Right cardiac atrium (tissue), 5 donors: ENCODE data around the gene ACOD1. TPM values are rescaled to one million over a fixed set of nuclear protein-coding genes. Genes with fewer than 3 reads are reported as not detected.
"Not testable (repeated sequence)": the region's sequence is repeated elsewhere in the genome, so short reads cannot be mapped to it uniquely, and the experiment has no call there.

Experiments
- ATAC-seq, 2 donors: fragments of 200-7000 bp; cut with Tn5 transposase; one replicate each; pipeline versions ENCODE4 v1.8.0 to v1.9.1; 2020; ENCODE audit warnings: moderate library complexity in 2 of 2, mild to moderate bottlenecking in 1 of 2
- DNase-seq, 3 donors: peaks; one replicate each; pipeline ENCODE4 v3.0.0-alpha.2; 2020
- H3K27ac ChIP-seq: one replicate; pipeline ENCODE4 v1.5.1; 2013; ENCODE audit warnings: mild to moderate bottlenecking, low read length, control low read depth, moderate library complexity
- H3K27me3 ChIP-seq: one replicate; pipeline ENCODE4 v1.6.1; 2013; ENCODE audit not compliant: control insufficient read depth, insufficient read depth
- H3K4me1 ChIP-seq: one replicate; pipeline ENCODE4 v1.6.1; 2013; ENCODE audit warnings: low read length; ENCODE audit not compliant: control insufficient read depth, insufficient read depth
- H3K4me3 ChIP-seq: one replicate; pipeline ENCODE4 v1.5.1; 2013; ENCODE audit warnings: low read length, control low read depth
- H3K9me3 ChIP-seq: one replicate; pipeline ENCODE4 v1.6.1; 2013; ENCODE audit warnings: low read length; ENCODE audit not compliant: control insufficient read depth
- WGBS: extraction: QIAGEN DNeasy Blood & Tissue Kit; methylation state at CpG from one replicate; pipeline ENCODE4 v1.1.7; 2013; 5-methylcytosine and 5-hydroxymethylcytosine counted together
- intact Hi-C, 4 donors: fragments of 100-400 bp; cut with DNase I; formaldehyde crosslinking; loops; one replicate each; pipeline versions ENCODE4 v1.11.0 to v1.14.0; 2022 to 2023
- polyA plus RNA-seq: library from polyadenylated mRNA; stranded (reverse); fragments of 200-250 nt; gene quantifications from one replicate; pipeline ENCODE4 v1.2.3, GENCODE V29; 2013
- total RNA-seq, 4 donors: library from RNA; stranded (reverse); fragmentation: NEBNext Ultra II Directional; extraction: Animal tissue kit (Norgen Biotek cat#: 25700); gene quantifications; one replicate each; pipeline ENCODE4 v1.2.1, GENCODE V29; 2021
- donor health status: healthy with polysubstance abuse.
- donor health status: DM: no; HTN: yes; CAD: no.
- donor health status: DM: no; HTN: no; CAD: no.
- donor health status: DM: no; HTN: yes; CAD: no; lungs with severe emphysema.
- donor health status: DM: yes; HTN: yes; CAD: no.

The ACOD1 gene
- total and polyA plus RNA-seq, 5 donors = not detected

DNA sequence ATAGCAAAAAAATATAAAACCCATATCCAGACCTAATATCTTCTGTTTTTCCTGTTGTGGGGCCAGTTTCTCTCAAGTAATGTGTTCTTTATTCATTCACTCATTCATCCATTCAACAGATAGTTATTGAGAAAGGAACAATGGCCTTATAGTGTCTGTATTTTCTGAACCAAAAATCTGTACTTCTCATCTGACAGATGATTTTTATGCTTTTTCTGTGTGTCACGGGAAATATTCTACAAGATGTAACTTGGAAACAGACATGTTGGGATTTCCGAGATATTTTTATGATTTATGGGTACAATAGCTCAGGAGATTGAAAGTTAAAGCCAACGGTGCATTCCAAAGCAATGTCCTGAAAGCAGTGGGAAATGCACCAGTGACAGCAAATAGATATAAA is 5.7 kb downstream of the ACOD1 start:
- no peak for ATAC-seq
- Histone ChIP-seq H3K4me3 (no peak overlapping the region), H3K27ac (no peak overlapping the region), H3K27me3 (no peaks in the 10 kb centered on the region), H3K4me1 (no peaks in the 10 kb centered on the region), H3K9me3 (no peaks in the 10 kb centered on the region)
- intact Hi-C loops = no loop called here
- no peak for DNase-seq
- 66% methylated on average over 3 of the region's 3 CpGs for WGBS

DNA sequence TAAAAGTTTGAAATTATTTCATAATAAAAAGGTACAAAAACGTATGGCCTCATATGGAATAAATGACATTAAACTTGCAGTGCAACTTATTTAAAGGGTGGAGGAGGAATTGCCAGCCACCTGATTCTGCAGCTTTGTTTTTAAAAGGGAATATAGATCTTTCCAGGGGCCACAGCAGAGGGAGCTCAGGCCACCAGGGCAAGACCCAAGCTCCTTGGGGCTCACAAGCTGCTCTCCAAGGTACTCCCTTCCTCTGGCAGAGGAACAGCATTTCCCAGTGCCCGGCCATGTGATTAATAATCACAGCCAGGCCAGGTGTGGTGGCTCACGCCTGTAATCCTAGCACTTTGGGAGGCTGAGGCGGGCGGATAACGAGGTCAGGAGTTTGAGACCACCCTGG is 6.2 kb downstream of the ACOD1 start:
- no peak for ATAC-seq
- H3K4me1 ChIP-seq = no peaks in the 10 kb centered on the region
- 81% methylated on average over 6 of the region's 6 CpGs for WGBS
- no peak overlapping the region for H3K4me3 ChIP-seq
- no peak for DNase-seq
- intact Hi-C loops = no loop called here
- H3K9me3 ChIP-seq = no peaks in the 10 kb centered on the region
- H3K27me3 ChIP-seq = no peaks in the 10 kb centered on the region
- H3K27ac ChIP-seq = no peak overlapping the region

DNA sequence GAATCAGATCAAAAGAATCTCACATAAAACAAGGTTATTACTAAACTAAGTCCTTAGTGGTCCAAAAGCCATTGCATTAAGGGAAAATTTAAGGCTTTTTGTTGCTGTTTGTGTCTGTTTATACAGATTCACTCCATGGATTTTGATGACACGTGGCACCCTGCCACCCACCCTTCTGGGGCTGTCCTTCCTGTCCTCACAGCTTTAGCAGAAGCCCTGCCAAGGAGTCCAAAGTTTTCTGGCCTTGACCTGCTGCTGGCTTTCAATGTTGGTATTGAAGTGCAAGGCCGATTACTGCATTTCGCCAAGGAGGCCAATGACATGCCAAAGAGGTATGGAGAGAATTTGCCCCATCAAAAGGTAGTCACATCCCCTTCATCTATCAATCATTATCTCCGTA is 6.9 kb downstream of the ACOD1 start:
- no peak for ATAC-seq
- DNase-seq = no peak
- WGBS = 81% methylated on average over 4 of the region's 4 CpGs
- Histone ChIP-seq H3K4me1 (no peaks in the 10 kb centered on the region), H3K27ac (no peak overlapping the region), H3K27me3 (no peaks in the 10 kb centered on the region), H3K9me3 (no peaks in the 10 kb centered on the region), H3K4me3 (no peak overlapping the region)
- intact Hi-C loops = no loop called here

DNA sequence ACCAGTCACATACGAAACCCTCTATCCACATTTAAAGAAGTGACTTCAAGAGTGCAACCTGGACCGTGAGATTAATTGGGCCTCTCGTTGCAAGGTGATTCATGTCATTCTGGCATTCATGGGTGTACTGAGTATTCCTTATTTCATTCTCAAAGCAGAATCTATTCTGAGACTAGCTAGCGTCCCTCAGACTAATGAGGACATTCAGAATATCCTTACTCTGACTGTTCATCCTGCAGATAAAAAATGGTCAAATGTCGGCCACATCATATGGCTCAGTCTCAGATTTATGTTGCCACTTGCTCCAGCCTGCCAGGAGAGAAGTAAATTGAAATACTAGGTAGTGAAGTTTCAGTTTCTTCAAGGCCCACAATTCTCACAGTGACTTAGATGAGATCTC is 7.3 kb downstream of the ACOD1 start:
- Histone ChIP-seq H3K4me1 (no peaks in the 10 kb centered on the region), H3K27me3 (no peaks in the 10 kb centered on the region), H3K27ac (no peak overlapping the region), H3K4me3 (no peak overlapping the region), H3K9me3 (no peaks in the 10 kb centered on the region)
- WGBS = 89% methylated on average over 5 of the region's 5 CpGs
- intact Hi-C loops = no loop called here
- no peak for ATAC-seq
- DNase-seq = no peak

DNA sequence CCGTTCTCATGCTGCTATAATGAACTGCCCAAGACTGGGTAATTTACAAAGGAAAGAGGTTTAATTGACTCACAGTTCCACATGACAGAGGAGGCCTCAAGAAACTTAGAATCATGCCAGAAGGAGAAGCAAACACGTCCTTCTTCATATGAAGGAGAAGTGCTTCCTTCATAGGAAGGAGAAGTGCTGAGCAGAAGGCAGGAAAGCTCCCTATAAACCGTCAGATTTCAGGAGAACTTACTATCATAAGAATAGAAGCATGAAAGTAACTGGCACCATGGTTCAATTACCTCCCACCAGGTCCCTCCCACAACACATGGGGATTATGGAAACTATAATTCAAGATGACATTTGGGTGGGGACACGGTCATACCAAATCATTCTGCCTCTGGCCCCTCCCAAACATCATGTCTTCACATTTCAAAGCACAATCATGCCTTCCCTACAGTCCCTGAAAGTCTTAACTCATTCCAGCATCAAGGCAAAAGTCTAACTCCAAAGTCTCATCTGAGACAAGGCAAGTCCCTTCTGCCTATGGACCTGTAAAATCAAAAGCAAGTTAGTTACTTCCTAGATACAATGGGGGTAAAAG is 10.6 kb downstream of the ACOD1 start:
- Histone ChIP-seq H3K9me3 (no peaks in the 10 kb centered on the region), H3K4me1 (no peaks in the 10 kb centered on the region), H3K27me3 (no peaks in the 10 kb centered on the region), H3K27ac (no peak overlapping the region), H3K4me3 (no peak overlapping the region)
- intact Hi-C loops = no loop called here
- WGBS = 71% methylated on average over 4 of the region's 4 CpGs
- no peak for DNase-seq
- no peak for ATAC-seq

DNA sequence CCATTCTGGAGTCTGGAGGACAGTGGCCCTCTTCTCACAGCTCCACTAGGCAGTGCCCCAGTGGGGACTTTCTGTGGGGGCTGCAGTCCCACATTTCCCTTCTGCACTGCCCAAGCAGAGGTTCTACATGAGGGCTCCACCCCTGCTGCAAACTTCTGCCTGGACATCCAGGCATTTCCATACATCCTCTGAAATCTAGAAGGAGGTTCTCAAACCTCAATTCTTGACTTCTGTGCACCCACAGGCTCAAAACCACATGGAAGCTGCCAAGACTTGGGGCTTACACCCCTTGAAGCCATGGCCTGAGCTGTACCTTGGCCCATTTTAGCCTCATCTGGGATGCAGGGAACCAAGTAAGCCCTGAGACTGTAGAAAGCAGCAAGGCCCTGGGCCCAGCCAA is 11.4 kb downstream of the ACOD1 start:
- H3K27me3 ChIP-seq, H3K4me1 ChIP-seq, H3K4me3 ChIP-seq, ATAC-seq, H3K27ac ChIP-seq, DNase-seq, intact Hi-C loops, H3K9me3 ChIP-seq: not testable (repeated sequence)

DNA sequence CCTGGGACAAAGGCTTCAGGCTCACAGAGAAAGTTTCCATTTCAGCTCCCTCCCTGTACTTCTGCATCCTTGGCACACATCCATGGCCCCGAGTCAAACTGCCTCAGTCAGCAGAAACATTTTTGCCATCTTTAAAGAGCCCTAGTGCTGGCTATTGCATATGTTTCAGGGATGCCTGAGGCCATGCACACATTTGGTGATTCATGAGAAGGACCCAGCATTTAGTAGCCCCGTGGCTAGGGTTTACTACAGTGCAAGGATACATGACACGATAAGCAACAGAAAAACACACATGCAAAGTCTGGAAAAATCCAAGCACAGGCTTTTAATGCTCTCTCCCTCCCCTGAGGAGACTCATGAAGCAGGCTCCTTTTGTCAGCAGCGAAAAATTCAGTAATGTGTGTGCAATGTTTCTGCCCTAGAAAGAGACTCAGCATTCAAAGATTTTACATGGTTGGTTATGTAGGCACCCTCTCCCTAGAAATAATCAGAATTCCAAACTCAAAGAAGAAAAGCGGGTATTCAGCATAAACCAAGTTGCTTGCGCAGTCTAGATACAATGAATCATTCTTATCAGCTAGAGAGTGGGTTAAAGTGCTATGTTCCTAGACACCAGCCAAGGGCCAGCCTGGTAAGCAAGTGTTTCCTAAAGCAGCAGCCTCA is 17.6 kb downstream of the ACOD1 start:
- no peaks in the 10 kb centered on the region for H3K9me3 ChIP-seq
- no peak overlapping the region for H3K4me3 ChIP-seq
- no peaks in the 10 kb centered on the region for H3K4me1 ChIP-seq
- H3K27ac ChIP-seq = no peak overlapping the region
- no peaks in the 10 kb centered on the region for H3K27me3 ChIP-seq
- intact Hi-C loops = no loop called here
- DNase-seq (peak; percentile 75 to 90 (median 84)), ATAC-seq (peak; percentile 80 to 90)
- 49% methylated on average over 6 of the region's 6 CpGs for WGBS

DNA sequence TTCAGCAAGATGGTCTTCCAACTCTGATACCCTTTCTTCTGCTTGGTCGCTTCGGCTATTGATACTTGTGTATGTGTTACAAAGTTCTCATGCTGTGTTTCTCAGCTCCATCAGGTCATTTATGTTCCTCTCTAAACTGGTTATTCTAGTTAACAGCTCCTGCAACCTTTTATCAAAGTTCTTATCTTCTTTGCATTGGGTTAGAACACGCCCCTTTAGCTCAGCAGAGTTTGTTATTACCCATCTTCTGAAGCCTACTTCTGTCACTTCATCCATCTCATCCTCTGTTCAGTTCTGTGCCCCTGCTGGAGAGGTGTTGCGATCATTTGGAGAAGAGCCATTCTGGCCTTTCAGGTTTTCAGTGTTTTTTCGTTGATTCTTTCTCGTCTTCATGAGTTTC is 18.7 kb downstream of the ACOD1 start:
- 96% methylated on average over 6 of the region's 6 CpGs for WGBS
- no peak for DNase-seq
- Histone ChIP-seq H3K4me1 (no peaks in the 10 kb centered on the region), H3K4me3 (no peak overlapping the region), H3K27me3 (no peaks in the 10 kb centered on the region), H3K27ac (no peak overlapping the region), H3K9me3 (no peaks in the 10 kb centered on the region)
- intact Hi-C loops = no loop called here
- ATAC-seq = no peak

DNA sequence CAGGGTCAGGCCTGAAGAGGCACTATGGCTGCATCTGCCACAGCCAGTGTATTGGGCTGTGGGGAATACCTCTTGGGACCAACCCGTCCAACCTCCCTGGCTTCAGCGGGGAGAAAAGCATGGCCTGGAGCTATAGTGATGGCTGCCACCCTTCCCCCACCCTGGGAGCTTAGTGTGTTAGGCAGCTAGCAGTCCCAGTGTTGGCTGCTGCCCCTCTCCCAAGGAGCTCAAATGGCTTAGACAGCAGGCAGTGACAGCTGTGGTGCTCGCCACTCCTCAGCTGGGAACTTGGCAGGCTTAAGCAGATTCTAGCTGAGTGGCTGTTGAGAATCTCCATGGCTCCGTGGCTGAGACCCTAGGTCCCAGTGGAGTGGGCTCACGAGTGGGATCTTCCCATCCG is 19.7 kb downstream of the ACOD1 start:
- H3K9me3 ChIP-seq = no peaks in the 10 kb centered on the region
- H3K27ac ChIP-seq = no peak overlapping the region
- intact Hi-C loops = no loop called here
- peaks cover 4% of the 10 kb centered on the region for H3K4me1 ChIP-seq
- 59% methylated on average over 6 of the region's 6 CpGs for WGBS
- no peak overlapping the region for H3K4me3 ChIP-seq
- no peaks in the 10 kb centered on the region for H3K27me3 ChIP-seq
- ATAC-seq (no peak), DNase-seq (no peak)

DNA sequence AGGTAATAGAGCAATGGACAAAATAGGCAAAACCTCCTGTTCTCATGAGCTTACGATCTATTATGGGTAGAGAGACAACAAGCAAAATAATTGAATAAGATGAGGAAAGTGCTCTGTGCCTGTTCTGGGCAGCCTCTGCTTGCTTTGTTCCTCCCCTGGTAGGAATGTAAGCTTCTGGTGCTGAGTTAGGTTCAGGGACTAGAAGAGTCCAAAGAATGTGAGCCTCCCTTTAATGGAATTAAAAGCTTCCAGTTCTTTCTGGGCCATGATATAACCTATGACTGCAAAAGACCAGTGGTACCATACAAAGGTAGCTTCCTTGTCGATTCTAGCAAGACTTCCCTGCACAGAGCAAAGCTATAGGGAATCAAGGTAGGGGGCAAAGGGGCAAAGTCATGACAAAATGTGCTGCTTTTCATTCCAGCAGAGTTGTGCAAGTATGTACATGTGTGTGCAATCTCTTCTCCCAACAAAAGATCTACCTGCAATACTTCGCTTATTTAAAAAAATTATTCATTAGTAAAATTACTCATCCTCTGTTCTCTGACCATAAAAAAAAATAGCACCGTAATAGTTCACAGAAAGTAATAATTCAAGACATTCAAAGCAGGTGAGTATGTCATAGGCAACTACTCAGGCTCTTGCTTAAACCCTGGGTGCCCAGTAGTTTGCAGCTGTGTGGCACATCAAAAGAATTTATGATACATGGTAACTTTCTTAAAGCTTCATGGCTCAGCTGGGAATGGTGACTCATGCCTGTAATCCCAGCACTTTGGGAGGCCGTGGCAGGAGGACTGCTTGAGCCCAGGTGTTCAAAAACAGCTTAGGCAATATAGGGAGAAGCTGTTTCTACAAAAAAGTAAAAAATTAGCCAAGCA is 21.4 kb downstream of the ACOD1 start:
- Histone ChIP-seq H3K4me1 (peaks cover 4% of the 10 kb centered on the region), H3K4me3 (no peak overlapping the region), H3K27ac (no peak overlapping the region), H3K27me3 (no peaks in the 10 kb centered on the region), H3K9me3 (no peaks in the 10 kb centered on the region)
- DNase-seq (no peak), ATAC-seq (no peak)
- WGBS = 95% methylated on average over 5 of the region's 5 CpGs
- intact Hi-C loops = loop anchor here in 2 of 4 donors (10.0 kb wide), 1 partner anchor 1095 kb away; no protein-coding TSS in a partner anchor

DNA sequence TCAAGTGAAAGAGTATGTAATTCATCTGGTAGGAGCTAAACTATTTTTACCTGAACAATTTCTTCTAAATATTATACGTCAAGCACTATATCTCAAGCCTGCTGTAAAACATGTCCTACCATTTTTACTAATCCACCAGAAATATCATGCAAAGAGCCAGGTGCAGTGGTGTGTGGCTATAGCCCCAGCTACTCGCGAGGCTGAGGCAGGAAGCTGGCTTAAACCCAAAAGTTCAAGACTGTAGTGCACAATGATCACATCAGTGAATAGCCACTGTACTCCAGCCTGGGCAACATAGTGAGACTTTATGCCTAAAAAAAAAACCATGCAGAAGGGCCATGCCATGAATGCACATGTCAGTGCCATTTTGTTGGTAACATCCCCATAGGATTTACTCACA is 22.9 kb downstream of the ACOD1 start:
- H3K4me1 ChIP-seq = peaks cover 4% of the 10 kb centered on the region
- no peaks in the 10 kb centered on the region for H3K9me3 ChIP-seq
- no peak overlapping the region for H3K4me3 ChIP-seq
- intact Hi-C loops = loop anchor here in 2 of 4 donors (10.0 kb wide), 1 partner anchor 1096 kb away; no protein-coding TSS in a partner anchor
- H3K27me3 ChIP-seq = no peaks in the 10 kb centered on the region
- ATAC-seq = no peak
- WGBS = 64% methylated on average over 3 of the region's 3 CpGs
- H3K27ac ChIP-seq = no peak overlapping the region
- DNase-seq = no peak
